ENCODE measurements around the gene PSMD12. TPM values are rescaled to one million over a fixed set of nuclear protein-coding genes. Genes with fewer than 3 reads are reported as not detected.

The PSMD12 gene
- total and polyA plus RNA-seq, 11 donors = 18.2 to 57.5 (median 46.5) TPM

- intact Hi-C loops (cut with DNase I) = loop anchor here in 2 of 10 donors (10.0 kb wide), 2 partner anchors 117 to 353 kb away; partner anchors contain the start of genes HELZ (in 1 of the 2) and NOL11 (in 1 of the 2)
- 91 to 94% (median 93%) methylated on average over 9 of the region's 9 CpGs for WGBS, 4 donors
These were observed 4.2 kb downstream of the PSMD12 start for GRCh38 chr17:67362173-67362572.

GRCh38 chr17:67360880-67361279 is 5.5 kb downstream of the PSMD12 start:
- Histone ChIP-seq H3K9me3 (no peaks in the 10 kb centered on the region), H3K4me3 (no peak overlapping the region), H3K4me1 (peaks cover 6 to 80% (median 64%) of the 10 kb centered on the region in 12 donors), H3K36me3 (peaks cover 0 to 66% (median 38%) of the 10 kb centered on the region in 9 donors), H3K27me3 (no peaks in the 10 kb centered on the region), H3K27ac (no peak overlapping the region)
- no peak for ATAC-seq
- intact Hi-C loops (cut with DNase I) = loop anchor here in 2 of 10 donors (10.0 kb wide), 2 partner anchors 116 to 354 kb away; partner anchors contain the start of genes HELZ (in 1 of the 2) and NOL11 (in 1 of the 2)
- WGBS, 4 donors = 94 to 96% (median 95%) methylated on average over 1 of the region's 1 CpG
- DNase-seq = no peak
- TF ChIP-seq, protein P1, sequence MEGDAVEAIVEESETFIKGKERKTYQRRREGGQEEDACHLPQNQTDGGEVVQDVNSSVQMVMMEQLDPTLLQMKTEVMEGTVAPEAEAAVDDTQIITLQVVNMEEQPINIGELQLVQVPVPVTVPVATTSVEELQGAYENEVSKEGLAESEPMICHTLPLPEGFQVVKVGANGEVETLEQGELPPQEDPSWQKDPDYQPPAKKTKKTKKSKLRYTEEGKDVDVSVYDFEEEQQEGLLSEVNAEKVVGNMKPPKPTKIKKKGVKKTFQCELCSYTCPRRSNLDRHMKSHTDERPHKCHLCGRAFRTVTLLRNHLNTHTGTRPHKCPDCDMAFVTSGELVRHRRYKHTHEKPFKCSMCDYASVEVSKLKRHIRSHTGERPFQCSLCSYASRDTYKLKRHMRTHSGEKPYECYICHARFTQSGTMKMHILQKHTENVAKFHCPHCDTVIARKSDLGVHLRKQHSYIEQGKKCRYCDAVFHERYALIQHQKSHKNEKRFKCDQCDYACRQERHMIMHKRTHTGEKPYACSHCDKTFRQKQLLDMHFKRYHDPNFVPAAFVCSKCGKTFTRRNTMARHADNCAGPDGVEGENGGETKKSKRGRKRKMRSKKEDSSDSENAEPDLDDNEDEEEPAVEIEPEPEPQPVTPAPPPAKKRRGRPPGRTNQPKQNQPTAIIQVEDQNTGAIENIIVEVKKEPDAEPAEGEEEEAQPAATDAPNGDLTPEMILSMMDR (IDR thresholded peaks at IDR 0.05) = no peak
- no peak for TF ChIP-seq POLR2A (IDR thresholded peaks at IDR 0.05)

More at GRCh38 chr17:67362173-67362572, 4.2 kb downstream of the PSMD12 start:
- DNase-seq = no peak
- no peak overlapping the region for H3K4me3 ChIP-seq
- no peak for ATAC-seq
- peaks cover 0 to 56% (median 30%) of the 10 kb centered on the region in 9 donors for H3K36me3 ChIP-seq
- no peaks in the 10 kb centered on the region for H3K9me3 ChIP-seq
- TF ChIP-seq, protein P1 (IDR thresholded peaks at IDR 0.05) = no peak
- no peak for TF ChIP-seq POLR2A (IDR thresholded peaks at IDR 0.05)
- no peaks in the 10 kb centered on the region for H3K27me3 ChIP-seq
- no peak overlapping the region for H3K27ac ChIP-seq
- peaks cover 6 to 85% (median 64%) of the 10 kb centered on the region in 12 donors for H3K4me1 ChIP-seq

DNA sequence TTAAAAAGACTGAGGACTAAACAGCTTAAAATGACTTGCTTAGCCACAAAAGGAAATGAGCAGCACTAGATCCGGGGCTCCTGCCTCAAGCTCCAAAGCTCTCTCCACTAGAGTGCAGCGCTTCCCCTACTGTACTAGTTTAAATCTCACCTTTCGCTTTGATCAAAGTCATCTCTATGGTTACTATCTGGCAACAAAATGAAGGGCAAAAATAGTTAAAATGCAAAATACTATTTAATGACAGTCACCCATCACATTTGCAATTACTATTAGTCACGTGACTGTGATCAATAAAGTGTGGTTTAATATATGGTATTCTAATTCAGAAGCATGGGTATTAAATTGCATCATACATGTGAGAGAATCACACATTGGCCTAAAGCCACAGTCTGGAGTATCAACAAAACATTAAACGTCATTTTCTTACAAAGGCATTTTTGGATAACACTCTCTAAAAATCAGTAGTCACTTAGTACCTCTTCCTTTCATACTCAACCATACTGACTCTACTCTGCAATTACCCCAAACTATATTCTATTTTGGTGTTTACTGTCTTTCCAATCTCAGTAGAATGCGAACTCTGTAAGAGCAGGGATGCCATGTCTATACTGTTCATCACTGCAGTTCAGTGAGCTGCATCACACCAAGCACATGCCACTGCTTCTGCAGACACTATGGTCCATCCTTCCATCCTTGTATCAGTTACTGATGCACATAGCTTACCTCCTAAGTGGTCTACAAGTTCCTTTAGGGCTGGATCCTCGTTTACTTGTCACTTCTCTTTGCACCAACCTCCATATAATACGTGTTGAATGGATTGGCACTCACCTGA is 6.2 kb downstream of the PSMD12 start:
- H3K27ac ChIP-seq = peak overlapping the region in 3 of 12 donors; percentile 2 to 25 (median 7)
- no peaks in the 10 kb centered on the region for H3K27me3 ChIP-seq
- intact Hi-C loops (cut with DNase I) = loop anchor here in 2 of 10 donors (10.0 kb wide), 2 partner anchors 115 to 355 kb away; partner anchors contain the start of genes HELZ (in 1 of the 2) and NOL11 (in 1 of the 2)
- H3K4me1 ChIP-seq = peaks cover 5 to 80% (median 61%) of the 10 kb centered on the region in 12 donors
- no peaks in the 10 kb centered on the region for H3K9me3 ChIP-seq
- peaks cover 0 to 74% (median 43%) of the 10 kb centered on the region in 9 donors for H3K36me3 ChIP-seq
- WGBS, 4 donors = 52 to 60% (median 55%) methylated on average over 8 of the region's 8 CpGs
- peak in 1 of 4 donors; percentile 60 for ATAC-seq
- H3K4me3 ChIP-seq = no peak overlapping the region
- no peak for DNase-seq
- TF ChIP-seq, protein P1 (IDR thresholded peaks at IDR 0.05) = peak in 6 of 12 donors; percentile 5 to 33 (median 17)
- no peak for TF ChIP-seq POLR2A (IDR thresholded peaks at IDR 0.05)

DNA sequence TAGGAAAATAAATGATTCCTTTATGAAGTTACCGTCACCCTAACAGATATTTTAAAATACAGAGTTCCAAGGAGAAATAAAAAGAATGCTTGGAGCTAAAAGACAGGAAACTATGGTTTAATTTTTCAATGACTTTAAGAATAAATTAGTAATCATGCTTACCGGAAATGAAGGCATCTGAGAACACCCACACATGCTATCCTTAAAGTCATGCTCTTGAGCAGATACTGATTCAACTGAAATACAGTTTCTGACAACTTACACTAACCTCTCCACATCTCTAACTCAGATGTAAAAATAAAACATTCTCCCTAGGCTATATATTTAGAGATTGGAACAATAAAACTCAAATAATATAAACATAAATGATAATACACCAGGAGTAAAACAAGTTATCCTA is 7.8 kb downstream of the PSMD12 start:
- ATAC-seq (no peak), DNase-seq (no peak)
- H3K9me3 ChIP-seq = no peaks in the 10 kb centered on the region
- no peak overlapping the region for H3K27ac ChIP-seq
- peaks cover under 1 to 79% (median 45%) of the 10 kb centered on the region in 12 donors for H3K4me1 ChIP-seq
- H3K4me3 ChIP-seq = no peak overlapping the region
- intact Hi-C loops (cut with DNase I) = no loop called here
- H3K27me3 ChIP-seq = no peaks in the 10 kb centered on the region
- WGBS, 4 donors = 50 to 64% (median 54%) methylated on average over 2 of the region's 2 CpGs
- no peak for TF ChIP-seq POLR2A (IDR thresholded peaks at IDR 0.05)
- TF ChIP-seq, protein P1 (IDR thresholded peaks at IDR 0.05) = no peak
- peaks cover 0 to 80% (median 51%) of the 10 kb centered on the region in 9 donors for H3K36me3 ChIP-seq

Data from heart left ventricle (tissue), 16 donors.